H1 (cell line): ENCODE results near the gene TFE3.

Experiments
- CEBPB ChIP-seq: IDR thresholded peaks from 2 replicates; pipeline ENCODE4 v1.6.1; 2012; ENCODE audit warnings: low read depth, low read length
- CTCF ChIP-seq, 3 experiments: IDR thresholded peaks; 1 replicate in 2 of 3; 2 replicates in 1 of 3; pipeline versions ENCODE4 v1.5.1 to v1.6.1; 2011; ENCODE audit warnings: low read length in 3 of 3, mild to moderate bottlenecking in 3 of 3, inconsistent platforms in 2 of 3, low read depth in 1 of 3, moderate library complexity in 1 of 3; ENCODE audit not compliant: insufficient read depth in 1 of 3; ENCODE audit errors: control extremely low read depth in 1 of 3
- EP300 ChIP-seq, 2 experiments: IDR thresholded peaks; 1 replicate in 1 of 2; 2 replicates in 1 of 2; pipeline ENCODE4 v1.6.1; 2011 to 2012; ENCODE audit warnings: low read depth in 2 of 2, low read length in 2 of 2, mild to moderate bottlenecking in 2 of 2, borderline replicate concordance in 1 of 2, inconsistent platforms in 1 of 2, moderate library complexity in 1 of 2
- EZH2 ChIP-seq: fragments of 200-600 bp; sonication (generic); IDR thresholded peaks from 2 replicates; pipeline ENCODE4 v1.7.1; 2012; ENCODE audit warnings: low read depth, mild to moderate bottlenecking, moderate library complexity, low read length, inconsistent platforms; ENCODE audit not compliant: severe bottlenecking
- HDAC2 ChIP-seq, 2 experiments: fragments of 300-600 bp in 1 of 2; sonication (generic) in 1 of 2; IDR thresholded peaks; 2 replicates each; pipeline ENCODE4 v1.6.1; 2011 to 2012; ENCODE audit warnings: low read depth in 2 of 2, low read length in 2 of 2, mild to moderate bottlenecking in 2 of 2, moderate library complexity in 2 of 2, borderline replicate concordance in 1 of 2, inconsistent platforms in 1 of 2
- POLR2A ChIP-seq, 2 experiments: IDR thresholded peaks; 1 replicate in 1 of 2; 2 replicates in 1 of 2; pipeline ENCODE4 v1.6.1; 2011; ENCODE audit warnings: low read depth in 2 of 2, low read length in 2 of 2, mild to moderate bottlenecking in 2 of 2; ENCODE audit errors: control extremely low read depth in 1 of 2
- SIRT6 ChIP-seq: IDR thresholded peaks from one replicate; pipeline ENCODE4 v1.7.1; 2012; ENCODE audit warnings: low read length, inconsistent platforms
- YY1 ChIP-seq: IDR thresholded peaks from 2 replicates; pipeline ENCODE4 v1.6.1; 2011; ENCODE audit warnings: low read depth, mild to moderate bottlenecking, low read length

- no peak for TF ChIP-seq EZH2
- TF ChIP-seq CTCF (IDR thresholded peaks at IDR 0.05; ENCODE audit: control extremely low read depth in 1 of 3, insufficient read depth in 1 of 3, low read depth in 1 of 3, low read length in 3 of 3) = no peak
- TF ChIP-seq YY1 = no peak
- TF ChIP-seq POLR2A (IDR thresholded peaks at IDR 0.05; ENCODE audit: control extremely low read depth in 1 of 2, low read depth in 2 of 2, low read length in 2 of 2) = no peak
- no peak for TF ChIP-seq SIRT6
- no peak for TF ChIP-seq EP300 (IDR thresholded peaks at IDR 0.05; ENCODE audit: borderline replicate concordance in 1 of 2, low read depth in 2 of 2, low read length in 2 of 2)
- no peak for TF ChIP-seq HDAC2 (IDR thresholded peaks at IDR 0.05; ENCODE audit: borderline replicate concordance in 1 of 2, low read depth in 2 of 2, low read length in 2 of 2)
- no peak for TF ChIP-seq CEBPB
These were observed 24.3 kb upstream of the TFE3 start for GRCh38 chrX:49067285-49068120.
